ENCODE measurements around the gene TRIM61. TPM values are rescaled to one million over a fixed set of nuclear protein-coding genes. Genes with fewer than 3 reads are reported as not detected.
"Not testable (repeated sequence)": the region's sequence is repeated elsewhere in the genome, so short reads cannot be mapped to it uniquely, and the experiment has no call there.

Gene TRIM61
- total RNA-seq, result 0.19 and 0.27 TPM in 2 replicates
- long read RNA-seq, partial matches to known transcripts, result 1 of 2 reads
- long read RNA-seq, other reads (novel, unspliced or antisense), result 1 of 2 reads

GRCh38 chr4:164977243-164978164, at the start of gene TRIM61:
Gene TRIM61, minus strand, starts transcription at chr4:164977657. Its CDS starts 7,655 bp downstream, at chr4:164970002.
- DNase-seq (ENCODE audit: low read depth, low spot score), result no peak
- no peak within 1 kb of the TSS for H3K4me3 Mint-ChIP-seq
- peaks cover 3% of the 10 kb centered on the region for H3K36me3 Mint-ChIP-seq (ENCODE audit: low read depth)
- H3K9me3 Mint-ChIP-seq, result no peaks in the 10 kb centered on the region
- H3K4me1 Mint-ChIP-seq, result no peaks in the 10 kb centered on the region
- no peaks in the 10 kb centered on the region for H3K27me3 Mint-ChIP-seq (ENCODE audit: low read depth)
- TF ChIP-seq, protein P1, sequence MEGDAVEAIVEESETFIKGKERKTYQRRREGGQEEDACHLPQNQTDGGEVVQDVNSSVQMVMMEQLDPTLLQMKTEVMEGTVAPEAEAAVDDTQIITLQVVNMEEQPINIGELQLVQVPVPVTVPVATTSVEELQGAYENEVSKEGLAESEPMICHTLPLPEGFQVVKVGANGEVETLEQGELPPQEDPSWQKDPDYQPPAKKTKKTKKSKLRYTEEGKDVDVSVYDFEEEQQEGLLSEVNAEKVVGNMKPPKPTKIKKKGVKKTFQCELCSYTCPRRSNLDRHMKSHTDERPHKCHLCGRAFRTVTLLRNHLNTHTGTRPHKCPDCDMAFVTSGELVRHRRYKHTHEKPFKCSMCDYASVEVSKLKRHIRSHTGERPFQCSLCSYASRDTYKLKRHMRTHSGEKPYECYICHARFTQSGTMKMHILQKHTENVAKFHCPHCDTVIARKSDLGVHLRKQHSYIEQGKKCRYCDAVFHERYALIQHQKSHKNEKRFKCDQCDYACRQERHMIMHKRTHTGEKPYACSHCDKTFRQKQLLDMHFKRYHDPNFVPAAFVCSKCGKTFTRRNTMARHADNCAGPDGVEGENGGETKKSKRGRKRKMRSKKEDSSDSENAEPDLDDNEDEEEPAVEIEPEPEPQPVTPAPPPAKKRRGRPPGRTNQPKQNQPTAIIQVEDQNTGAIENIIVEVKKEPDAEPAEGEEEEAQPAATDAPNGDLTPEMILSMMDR (conservative IDR thresholded peaks at IDR 0.05), result no peak
- H3K27ac Mint-ChIP-seq (ENCODE audit: unreplicated experiment), result peak within 1 kb of the TSS; percentile 35

DNA sequence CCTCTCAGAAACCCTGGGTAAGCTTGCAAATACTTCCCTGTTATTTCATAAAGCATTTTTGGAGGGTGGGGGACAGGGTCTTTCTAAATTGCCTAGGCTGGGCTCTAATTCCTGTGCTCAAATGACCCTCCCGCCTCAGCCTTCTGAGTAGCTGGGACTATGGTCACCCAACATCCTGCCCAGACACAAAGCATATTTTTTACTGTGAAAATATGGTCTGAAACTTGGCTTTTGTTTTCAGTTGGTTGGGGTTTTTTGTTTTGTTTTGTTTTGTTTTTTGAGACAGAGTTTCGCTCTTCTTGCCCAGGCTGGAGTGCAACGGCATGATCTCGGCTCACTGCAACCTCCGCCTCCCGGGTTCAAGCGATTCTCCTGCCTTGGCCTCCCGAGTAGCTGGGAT, 48.3 kb upstream of the TRIM61 start:
- not testable (repeated sequence) for DNase-seq (ENCODE audit: low read depth, low spot score); H3K9me3 Mint-ChIP-seq; H3K27ac Mint-ChIP-seq (ENCODE audit: unreplicated experiment); H3K4me1 Mint-ChIP-seq; H3K36me3 Mint-ChIP-seq (ENCODE audit: low read depth); H3K27me3 Mint-ChIP-seq (ENCODE audit: low read depth); H3K4me3 Mint-ChIP-seq

DNA sequence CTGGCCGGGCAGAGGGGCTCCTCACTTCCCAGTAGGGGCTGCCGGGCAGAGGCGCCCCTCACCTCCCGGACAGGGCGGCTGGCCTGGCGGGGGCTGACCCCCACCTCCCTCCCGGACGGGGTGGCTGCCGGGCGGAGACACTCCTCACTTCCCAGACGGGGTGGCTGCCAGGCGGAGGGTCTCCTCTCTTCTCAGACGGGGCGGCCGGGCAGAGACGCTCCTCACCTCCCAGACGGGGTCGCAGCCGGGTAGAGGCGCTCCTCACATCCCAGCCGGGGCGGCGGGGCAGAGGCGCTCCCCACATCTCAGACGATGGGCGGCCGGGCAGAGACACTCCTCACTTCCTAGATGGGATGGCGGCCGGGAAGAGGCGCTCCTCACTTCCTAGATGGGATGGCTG, 42.5 kb upstream of the TRIM61 start:
- not testable (repeated sequence) for H3K36me3 Mint-ChIP-seq (ENCODE audit: low read depth); H3K4me3 Mint-ChIP-seq; H3K4me1 Mint-ChIP-seq; DNase-seq (ENCODE audit: low read depth, low spot score); H3K27me3 Mint-ChIP-seq (ENCODE audit: low read depth); H3K27ac Mint-ChIP-seq (ENCODE audit: unreplicated experiment); H3K9me3 Mint-ChIP-seq

DNA sequence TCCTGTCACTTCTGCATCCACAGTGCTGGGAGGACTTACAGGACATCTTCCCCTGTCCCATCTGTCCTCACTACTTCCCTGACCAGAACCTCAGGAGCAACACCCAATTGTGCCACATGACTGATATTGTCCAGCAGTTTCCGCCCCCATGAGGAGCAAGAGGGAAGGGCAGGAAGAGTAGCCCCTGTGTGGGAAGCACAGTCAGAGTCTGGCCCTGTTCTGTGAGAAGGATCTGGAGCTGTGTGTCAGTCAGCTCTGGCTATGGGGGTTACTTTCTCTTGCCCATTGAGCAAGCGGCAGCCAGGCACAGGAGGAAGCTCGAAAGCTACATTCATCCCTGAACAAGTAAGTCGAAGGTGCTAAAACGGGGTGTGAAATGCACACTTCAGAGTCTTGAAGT, 39.5 kb upstream of the TRIM61 start:
- Mint-ChIP-seq H3K27ac (ENCODE audit: unreplicated experiment) (no peak overlapping the region), H3K9me3 (no peaks in the 10 kb centered on the region), H3K36me3 (ENCODE audit: low read depth) (no peaks in the 10 kb centered on the region), H3K4me3 (no peak overlapping the region), H3K4me1 (no peaks in the 10 kb centered on the region), H3K27me3 (ENCODE audit: low read depth) (no peaks in the 10 kb centered on the region)
- DNase-seq (ENCODE audit: low read depth, low spot score), result no peak
- TF ChIP-seq, protein P1 (conservative IDR thresholded peaks at IDR 0.05), result peak; percentile 31

DNA sequence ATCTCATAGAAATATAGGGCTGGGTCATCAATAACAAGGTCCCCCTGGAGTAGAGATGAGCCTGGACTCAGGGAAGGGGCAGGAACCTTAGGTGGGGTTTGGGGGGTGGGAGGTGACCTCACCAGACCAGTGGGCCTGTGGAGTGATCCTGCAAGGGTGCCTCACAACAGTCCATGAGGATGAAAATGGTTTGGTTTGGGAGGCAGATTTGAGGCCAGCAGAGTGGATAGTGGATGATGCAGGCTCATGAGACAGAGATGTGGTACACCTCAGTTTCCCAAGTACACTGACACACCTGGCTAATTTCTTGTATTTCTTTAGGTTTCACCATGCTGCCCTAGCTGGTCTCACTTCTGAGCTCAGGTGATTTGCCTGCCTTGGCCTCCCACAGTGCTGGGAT, 36.2 kb upstream of the TRIM61 start:
- H3K27me3 Mint-ChIP-seq (ENCODE audit: low read depth), result no peaks in the 10 kb centered on the region
- no peaks in the 10 kb centered on the region for H3K4me1 Mint-ChIP-seq
- H3K36me3 Mint-ChIP-seq (ENCODE audit: low read depth), result no peaks in the 10 kb centered on the region
- no peak for DNase-seq (ENCODE audit: low read depth, low spot score)
- no peak overlapping the region for H3K4me3 Mint-ChIP-seq
- H3K9me3 Mint-ChIP-seq, result no peaks in the 10 kb centered on the region
- no peak overlapping the region for H3K27ac Mint-ChIP-seq (ENCODE audit: unreplicated experiment)
- TF ChIP-seq, protein P1 (conservative IDR thresholded peaks at IDR 0.05), result no peak

DNA sequence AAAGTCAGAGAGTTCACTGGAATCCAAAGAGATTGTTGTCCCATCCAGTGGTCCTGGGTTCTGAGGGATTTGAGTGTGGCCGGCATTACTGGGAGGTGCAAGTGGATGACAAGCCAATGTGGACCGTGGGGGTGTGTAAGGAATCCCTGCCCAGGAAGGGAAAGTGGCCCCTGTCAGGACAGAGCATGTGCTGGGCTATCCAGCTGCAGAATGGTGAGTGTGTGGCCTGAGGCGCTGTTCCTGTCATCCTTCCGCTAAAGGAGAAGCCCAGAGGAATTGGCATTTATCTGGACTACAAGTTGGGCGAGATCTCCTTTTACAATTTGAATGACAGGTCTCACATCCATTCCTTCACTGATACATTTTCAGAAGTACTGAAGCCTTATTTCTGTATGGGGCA, 33.9 kb upstream of the TRIM61 start:
- TF ChIP-seq, protein P1 (conservative IDR thresholded peaks at IDR 0.05), result no peak
- H3K36me3 Mint-ChIP-seq (ENCODE audit: low read depth), result no peaks in the 10 kb centered on the region
- no peak overlapping the region for H3K4me3 Mint-ChIP-seq
- no peak for DNase-seq (ENCODE audit: low read depth, low spot score)
- H3K27ac Mint-ChIP-seq (ENCODE audit: unreplicated experiment), result no peak overlapping the region
- H3K27me3 Mint-ChIP-seq (ENCODE audit: low read depth), result no peaks in the 10 kb centered on the region
- no peaks in the 10 kb centered on the region for H3K9me3 Mint-ChIP-seq
- H3K4me1 Mint-ChIP-seq, result no peaks in the 10 kb centered on the region
